Prostate gland (tissue), 2 donors: Measurements from ENCODE around the gene ISCU.
"Not testable (repeated sequence)": the region's sequence is repeated elsewhere in the genome, so short reads cannot be mapped to it uniquely, and the experiment has no call there.

Experiments
- POLR2A ChIP-seq: fragments of 450-650 bp; IDR thresholded peaks from one replicate; pipeline ENCODE4 v1.6.1; 2016; ENCODE audit warnings: antibody characterized with exemption, mild to moderate bottlenecking
- POLR2AphosphoS5 ChIP-seq: sonication (generic); formaldehyde crosslinking; IDR thresholded peaks from one replicate; pipeline ENCODE4 v1.6.1; 2017; ENCODE audit warnings: antibody characterized with exemption
- TF ChIP-seq, protein P1 (sequence below), 4 experiments: fragments of 200-600 bp in 2 of 4; fragments of 450-650 bp in 2 of 4; sonication (generic) in 2 of 4; IDR thresholded peaks; 1 replicate in 3 of 4; 2 replicates in 1 of 4; pipeline ENCODE4 v1.5.1; 2016 to 2019; ENCODE audit warnings: antibody characterized with exemption in 4 of 4, mild to moderate bottlenecking in 2 of 4, moderate library complexity in 2 of 4

DNA sequence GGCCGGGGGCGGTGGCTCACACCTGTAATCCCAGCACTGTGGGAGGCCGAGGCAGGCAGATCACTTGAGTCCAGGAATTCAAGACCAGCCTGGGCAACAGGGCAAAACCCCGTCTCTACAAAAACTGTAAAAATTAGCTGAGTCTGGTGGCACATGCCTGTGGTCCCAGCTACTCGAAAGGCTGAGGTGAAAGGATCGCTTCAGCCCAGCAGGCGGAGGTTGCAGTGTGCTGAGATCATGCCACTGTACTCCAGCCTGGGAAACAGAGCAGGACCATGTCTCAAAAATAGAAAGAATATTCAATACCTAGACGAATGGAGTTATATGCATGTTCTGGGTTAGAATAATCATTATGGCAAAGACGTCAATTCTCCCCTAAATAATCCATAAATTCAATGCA, 7.0 kb upstream of the ISCU start:
- TF ChIP-seq, protein P1, sequence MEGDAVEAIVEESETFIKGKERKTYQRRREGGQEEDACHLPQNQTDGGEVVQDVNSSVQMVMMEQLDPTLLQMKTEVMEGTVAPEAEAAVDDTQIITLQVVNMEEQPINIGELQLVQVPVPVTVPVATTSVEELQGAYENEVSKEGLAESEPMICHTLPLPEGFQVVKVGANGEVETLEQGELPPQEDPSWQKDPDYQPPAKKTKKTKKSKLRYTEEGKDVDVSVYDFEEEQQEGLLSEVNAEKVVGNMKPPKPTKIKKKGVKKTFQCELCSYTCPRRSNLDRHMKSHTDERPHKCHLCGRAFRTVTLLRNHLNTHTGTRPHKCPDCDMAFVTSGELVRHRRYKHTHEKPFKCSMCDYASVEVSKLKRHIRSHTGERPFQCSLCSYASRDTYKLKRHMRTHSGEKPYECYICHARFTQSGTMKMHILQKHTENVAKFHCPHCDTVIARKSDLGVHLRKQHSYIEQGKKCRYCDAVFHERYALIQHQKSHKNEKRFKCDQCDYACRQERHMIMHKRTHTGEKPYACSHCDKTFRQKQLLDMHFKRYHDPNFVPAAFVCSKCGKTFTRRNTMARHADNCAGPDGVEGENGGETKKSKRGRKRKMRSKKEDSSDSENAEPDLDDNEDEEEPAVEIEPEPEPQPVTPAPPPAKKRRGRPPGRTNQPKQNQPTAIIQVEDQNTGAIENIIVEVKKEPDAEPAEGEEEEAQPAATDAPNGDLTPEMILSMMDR (IDR thresholded peaks at IDR 0.05) = not testable (repeated sequence)
- TF ChIP-seq POLR2A, POLR2AphosphoS5: not testable (repeated sequence)
